K562 (cell line): ENCODE results near the gene ACTR3C. TPM values are rescaled to one million over a fixed set of nuclear protein-coding genes. Genes with fewer than 3 reads are reported as not detected.

Experiments
- CCNT2 ChIP-seq: IDR thresholded peaks from 2 replicates; pipeline ENCODE4 v1.6.1; 2011; ENCODE audit warnings: borderline replicate concordance, low read depth, mild to moderate bottlenecking, moderate library complexity, mixed read lengths, low read length; ENCODE audit not compliant: insufficient read length; ENCODE audit errors: extremely low read depth
- CHCHD3 ChIP-seq: fragments of 250-450 bp; sonication (Bioruptor Pico); IDR thresholded peaks from 2 replicates; pipeline ENCODE4 v2.1.2; 2022; ENCODE audit warnings: mild to moderate bottlenecking
- CHD1 ChIP-seq: fragments of 200-600 bp; sonication (generic); IDR thresholded peaks from one replicate; pipeline ENCODE4 v1.6.1; 2012; ENCODE audit warnings: mild to moderate bottlenecking, moderate library complexity, low read length, inconsistent platforms
- KDM1A ChIP-seq, 2 experiments: fragments of 450-650 bp; IDR thresholded peaks; 2 replicates each; pipeline ENCODE4 v1.6.1; 2016; ENCODE audit warnings: mild to moderate bottlenecking in 2 of 2
- KLF13 ChIP-seq: fragments of 450-650 bp; IDR thresholded peaks from 2 replicates; pipeline ENCODE4 v1.6.1; 2016; ENCODE audit warnings: missing genetic modification characterization, low read depth, mild to moderate bottlenecking, missing compliant biosample characterization, moderate library complexity, borderline replicate concordance
- MAX ChIP-seq: sonication (generic); formaldehyde crosslinking; IDR thresholded peaks from 2 replicates; pipeline ENCODE4 v1.9.0; 2022; ENCODE audit warnings: mild to moderate bottlenecking, missing genetic modification reagents
- MAZ ChIP-seq, 2 experiments: fragments of 450-650 bp in 1 of 2; sonication (generic) in 1 of 2; formaldehyde crosslinking; IDR thresholded peaks in 1 of 2; conservative IDR thresholded peaks in 1 of 2; 2 replicates each; pipeline versions ENCODE4 v1.4.0 to v1.5.0; 2020; ENCODE audit warnings: mild to moderate bottlenecking in 1 of 2, missing genetic modification reagents in 1 of 2
- MTF1 ChIP-seq: fragments of 250-450 bp; sonication (Bioruptor Pico); IDR thresholded peaks from 2 replicates; pipeline ENCODE4 v1.9.0; 2021; ENCODE audit warnings: moderate library complexity, mild to moderate bottlenecking, inconsistent platforms, borderline replicate concordance
- NR2C1 ChIP-seq, 2 experiments: fragments of 450-650 bp; IDR thresholded peaks; 2 replicates each; pipeline ENCODE4 v1.6.1; 2017; ENCODE audit warnings: mild to moderate bottlenecking in 2 of 2, antibody characterized with exemption in 1 of 2, inconsistent platforms in 1 of 2, missing compliant biosample characterization in 1 of 2, missing genetic modification characterization in 1 of 2
- VEZF1 ChIP-seq: fragments of 200-800 bp; sonication (Bioruptor generic); IDR thresholded peaks from 2 replicates; pipeline ENCODE4 v1.6.1; 2017; ENCODE audit warnings: missing genetic modification characterization, missing compliant biosample characterization
- ZBTB9 ChIP-seq: fragments of 450-650 bp; formaldehyde crosslinking; IDR thresholded peaks from 2 replicates; pipeline ENCODE4 v1.4.0; 2020; ENCODE audit warnings: mild to moderate bottlenecking, moderate library complexity
- ZNF197 ChIP-seq: fragments of 200-800 bp; sonication (Bioruptor generic); IDR thresholded peaks from 2 replicates; pipeline ENCODE4 v1.6.1; 2016; ENCODE audit warnings: low read depth, missing genetic modification characterization, missing compliant biosample characterization
- polyA plus RNA-seq, 8 experiments: library from polyadenylated mRNA; depleted of rRNA in 4 of 8; stranded (reverse) in 5 of 8; unstranded in 3 of 8; fragments of >200 nt; fragmentation: Nextera tagmentation in 2 of 8; fragmentation: Illumina TruSeq in 1 of 8; extraction: Ambion mirVana in 2 of 8; extraction: Trizol in 1 of 8; gene quantifications; 2 replicates each; pipeline versions ENCODE4 v1.2.1 to v1.2.3, GENCODE V29; 2011 to 2014; ENCODE audit warnings: inconsistent platforms in 1 of 8, missing spikeins in 1 of 8
- total RNA-seq, 7 experiments: library from RNA; depleted of rRNA in 6 of 7; stranded (reverse); fragments of >200 nt in 6 of 7; fragmentation: Illumina TruSeq in 2 of 7; extraction: Trizol in 2 of 7; gene quantifications; 2 replicates each; pipeline versions ENCODE4 v1.2.1 to v1.2.3, GENCODE V29; 2011 to 2021; ENCODE audit warnings: low replicate concordance in 1 of 7

The ACTR3C gene
- total and polyA plus RNA-seq, 9 of the 15 experiments (the other 6 are each of a cell fraction or from before 2014, with no cell fraction given): 9.0 to 35.4 (median 13.3) TPM

- TF ChIP-seq MTF1: 0 out of 2 replicates have a peak, but pooled peaks have one; percentile 5
- no peak for TF ChIP-seq KDM1A (IDR thresholded peaks at IDR 0.05)
- 0 out of 4 replicates have a peak, but pooled peaks of 1 of the 2 experiments have one; percentile 10 for TF ChIP-seq MAZ (CRISPR knock-in tag; conservative IDR thresholded peaks at IDR 0.05 in 1 of 2, IDR thresholded peaks at IDR 0.05 in 1 of 2)
- no peak for TF ChIP-seq ZNF197 (CRISPR knock-in tag)
- no peak for TF ChIP-seq MAX
- 0 out of 2 replicates have a peak, but pooled peaks have one; percentile 41 for TF ChIP-seq ZBTB9
- no peak for TF ChIP-seq CHCHD3 (CRISPR knock-in tag)
- 0 out of 2 replicates have a peak, but pooled peaks have one; percentile 11 for TF ChIP-seq KLF13 (tag)
- no peak for TF ChIP-seq NR2C1 (IDR thresholded peaks at IDR 0.05)
- 0 out of 2 replicates have a peak, but pooled peaks have one; percentile 37 for TF ChIP-seq NR2C1 (tag; IDR thresholded peaks at IDR 0.05)
- no peak for TF ChIP-seq CHD1
- TF ChIP-seq CCNT2: peak; percentile 29
- TF ChIP-seq VEZF1 (CRISPR knock-in tag): 0 out of 2 replicates have a peak, but pooled peaks have one; percentile 2
Measured at GRCh38 chr7:150313870-150314269, 9.5 kb downstream of the ACTR3C start (continued).
